Astrocyte (in vitro differentiated cells and primary cell): ENCODE data around the gene PLEKHA5. TPM values are rescaled to one million over a fixed set of nuclear protein-coding genes. Genes with fewer than 3 reads are reported as not detected.

Source experiments
- DNase-seq: peaks from one replicate; pipeline ENCODE4 v3.0.0-alpha.2; 2010; ENCODE audit warnings: low read depth
- FAIRE-seq: peaks from 2 replicates; lab custom pipeline; 2011; peaks lifted over from hg19 to GRCh38; lab: Jason Lieb, UNC
- H2AFZ ChIP-seq: 2 replicates; pipeline ENCODE4 v1.6.0; 2012; ENCODE audit warnings: low read depth, low read length, inconsistent platforms
- H3K27ac ChIP-seq: 2 replicates; pipeline ENCODE4 v1.5.1; 2011; ENCODE audit warnings: low read depth, low read length, inconsistent platforms
- H3K27me3 ChIP-seq: 2 replicates; pipeline ENCODE4 v1.6.0; 2011; ENCODE audit warnings: low read length, inconsistent platforms; ENCODE audit not compliant: insufficient read depth
- H3K36me3 ChIP-seq: 2 replicates; pipeline ENCODE4 v1.5.1; 2011; ENCODE audit warnings: low read length, inconsistent platforms; ENCODE audit not compliant: insufficient read depth
- H3K4me1 ChIP-seq: 2 replicates; pipeline ENCODE4 v1.5.1; 2011; ENCODE audit warnings: low read length, inconsistent platforms; ENCODE audit not compliant: insufficient read depth
- H3K4me2 ChIP-seq: 2 replicates; pipeline ENCODE4 v1.6.0; 2012; ENCODE audit warnings: low read length, inconsistent platforms
- H3K4me3 ChIP-seq: 2 replicates; pipeline ENCODE4 v1.5.1; 2011; ENCODE audit warnings: low read depth, mild to moderate bottlenecking, low read length, inconsistent platforms; ENCODE audit not compliant: insufficient read depth
- H3K79me2 ChIP-seq: 2 replicates; pipeline ENCODE4 v1.6.0; 2012; ENCODE audit warnings: mild to moderate bottlenecking, low read length, inconsistent platforms; ENCODE audit not compliant: insufficient read depth
- H3K9ac ChIP-seq: 2 replicates; pipeline ENCODE4 v1.6.0; 2012; ENCODE audit warnings: mild to moderate bottlenecking, low read length, inconsistent platforms
- H3K9me3 ChIP-seq: 2 replicates; pipeline ENCODE4 v1.5.1; 2012; ENCODE audit warnings: low read depth, mild to moderate bottlenecking, low read length, inconsistent platforms; ENCODE audit not compliant: insufficient read depth
- H4K20me1 ChIP-seq: 2 replicates; pipeline ENCODE4 v1.6.0; 2012; ENCODE audit warnings: low read length, inconsistent platforms; ENCODE audit not compliant: insufficient read depth
- H3K27ac Mint-ChIP-seq: one replicate; pipeline ENCODE4 v1.8.0; 2021; ENCODE audit warnings: mild to moderate bottlenecking, mixed read lengths; ENCODE audit not compliant: unreplicated experiment
- H3K27me3 Mint-ChIP-seq: one replicate; pipeline ENCODE4 v1.8.0; 2021; ENCODE audit warnings: low read depth, mixed read lengths; ENCODE audit not compliant: unreplicated experiment
- H3K36me3 Mint-ChIP-seq: one replicate; pipeline ENCODE4 v1.8.0; 2021; ENCODE audit warnings: low read depth, mixed read lengths; ENCODE audit not compliant: unreplicated experiment
- H3K4me1 Mint-ChIP-seq: one replicate; pipeline ENCODE4 v1.8.0; 2021; ENCODE audit warnings: low read depth, mixed read lengths; ENCODE audit not compliant: unreplicated experiment
- H3K4me3 Mint-ChIP-seq: one replicate; pipeline ENCODE4 v1.8.0; 2021; ENCODE audit warnings: mild to moderate bottlenecking, moderate library complexity, mixed read lengths; ENCODE audit not compliant: unreplicated experiment
- H3K9me3 Mint-ChIP-seq: one replicate; pipeline ENCODE4 v1.8.0; 2021; ENCODE audit warnings: mild to moderate bottlenecking, mixed read lengths; ENCODE audit not compliant: unreplicated experiment
- EZH2 ChIP-seq: IDR thresholded peaks from 2 replicates; pipeline ENCODE4 v1.6.1; 2012; ENCODE audit warnings: mild to moderate bottlenecking, low read length, inconsistent platforms; ENCODE audit not compliant: insufficient read depth
- total RNA-seq: library from RNA; stranded (reverse); gene quantifications from 2 replicates; pipeline ENCODE4 v1.2.1, GENCODE V29; 2021
- TF ChIP-seq, protein P1 (sequence below): IDR thresholded peaks from 2 replicates; pipeline ENCODE4 v1.5.1; 2011; ENCODE audit warnings: low read depth, mild to moderate bottlenecking, inconsistent platforms, low read length, moderate library complexity; ENCODE audit not compliant: insufficient read depth

The PLEKHA5 gene
- total RNA-seq, 1 donor from 2014 or later = 38.9 TPM

DNA sequence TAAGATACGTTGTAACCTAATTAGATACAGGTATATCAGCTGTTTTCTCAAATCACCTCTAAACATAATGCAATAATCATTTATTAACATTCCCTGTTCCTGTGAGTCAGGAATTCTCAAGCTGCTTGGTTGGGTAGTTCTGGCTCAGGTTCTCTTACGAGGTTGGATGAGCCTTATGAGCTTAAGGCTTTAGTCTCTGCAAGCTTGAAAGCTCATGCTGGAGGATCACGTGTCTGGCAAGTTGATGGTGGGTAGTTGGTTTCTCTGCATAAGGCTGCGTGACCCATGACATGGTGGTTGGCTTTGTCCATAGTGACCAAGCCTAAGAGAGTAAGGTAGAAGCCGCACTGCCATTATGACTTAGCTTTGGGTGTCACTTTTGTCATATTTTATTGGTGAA is 62.0 kb downstream of the PLEKHA5 start:
- Histone ChIP-seq H3K4me2 (no peak overlapping the region), H3K4me3 (no peak overlapping the region), H4K20me1 (peaks cover 3% of the 10 kb centered on the region), H3K9ac (no peak overlapping the region), H3K27ac (peak overlapping the region; percentile 62), H3K9me3 (no peaks in the 10 kb centered on the region), H3K36me3 (no peaks in the 10 kb centered on the region), H3K27me3 (no peaks in the 10 kb centered on the region), H3K79me2 (peaks cover 33% of the 10 kb centered on the region), H3K4me1 (peaks cover 26% of the 10 kb centered on the region), H2AFZ (no peak overlapping the region)
- DNase-seq (peak; percentile 39), FAIRE-seq (no peak)
- Mint-ChIP-seq H3K4me1 (peaks cover 33% of the 10 kb centered on the region), H3K27me3 (no peaks in the 10 kb centered on the region), H3K4me3 (no peak overlapping the region), H3K36me3 (no peaks in the 10 kb centered on the region), H3K9me3 (no peaks in the 10 kb centered on the region), H3K27ac (peak overlapping the region; percentile 86)
- no peak for TF ChIP-seq EZH2
- TF ChIP-seq, protein P1, sequence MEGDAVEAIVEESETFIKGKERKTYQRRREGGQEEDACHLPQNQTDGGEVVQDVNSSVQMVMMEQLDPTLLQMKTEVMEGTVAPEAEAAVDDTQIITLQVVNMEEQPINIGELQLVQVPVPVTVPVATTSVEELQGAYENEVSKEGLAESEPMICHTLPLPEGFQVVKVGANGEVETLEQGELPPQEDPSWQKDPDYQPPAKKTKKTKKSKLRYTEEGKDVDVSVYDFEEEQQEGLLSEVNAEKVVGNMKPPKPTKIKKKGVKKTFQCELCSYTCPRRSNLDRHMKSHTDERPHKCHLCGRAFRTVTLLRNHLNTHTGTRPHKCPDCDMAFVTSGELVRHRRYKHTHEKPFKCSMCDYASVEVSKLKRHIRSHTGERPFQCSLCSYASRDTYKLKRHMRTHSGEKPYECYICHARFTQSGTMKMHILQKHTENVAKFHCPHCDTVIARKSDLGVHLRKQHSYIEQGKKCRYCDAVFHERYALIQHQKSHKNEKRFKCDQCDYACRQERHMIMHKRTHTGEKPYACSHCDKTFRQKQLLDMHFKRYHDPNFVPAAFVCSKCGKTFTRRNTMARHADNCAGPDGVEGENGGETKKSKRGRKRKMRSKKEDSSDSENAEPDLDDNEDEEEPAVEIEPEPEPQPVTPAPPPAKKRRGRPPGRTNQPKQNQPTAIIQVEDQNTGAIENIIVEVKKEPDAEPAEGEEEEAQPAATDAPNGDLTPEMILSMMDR = no peak

DNA sequence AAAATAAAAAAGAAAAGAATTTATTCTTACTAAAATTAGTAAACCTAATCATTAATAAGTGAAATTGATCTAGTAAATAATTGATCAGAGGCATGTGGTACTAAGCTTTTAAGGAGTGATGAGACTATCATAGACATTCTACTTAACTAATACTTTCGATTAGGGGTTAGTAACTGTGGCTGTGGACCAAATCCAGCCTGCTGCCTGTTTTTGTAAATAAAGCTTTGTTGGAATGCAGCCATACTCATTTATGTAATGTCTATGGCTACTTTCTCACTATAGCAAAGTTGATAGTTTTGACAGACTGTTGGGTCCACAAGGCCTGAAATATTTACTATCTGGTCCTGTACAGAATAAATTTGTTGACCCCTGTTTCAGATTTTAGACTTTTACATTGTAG is 63.2 kb downstream of the PLEKHA5 start:
- DNase-seq (no peak), FAIRE-seq (no peak)
- Histone ChIP-seq H3K9ac (no peak overlapping the region), H2AFZ (no peak overlapping the region), H3K79me2 (peaks cover 35% of the 10 kb centered on the region), H3K4me2 (no peak overlapping the region), H3K36me3 (no peaks in the 10 kb centered on the region), H3K27me3 (no peaks in the 10 kb centered on the region), H3K9me3 (no peaks in the 10 kb centered on the region), H3K4me3 (no peak overlapping the region), H3K4me1 (peaks cover 26% of the 10 kb centered on the region), H4K20me1 (peaks cover 5% of the 10 kb centered on the region), H3K27ac (no peak overlapping the region)
- Mint-ChIP-seq H3K4me3 (no peak overlapping the region), H3K4me1 (peaks cover 26% of the 10 kb centered on the region), H3K36me3 (no peaks in the 10 kb centered on the region), H3K27ac (no peak overlapping the region), H3K9me3 (no peaks in the 10 kb centered on the region), H3K27me3 (no peaks in the 10 kb centered on the region)
- TF ChIP-seq, protein P1 = no peak
- no peak for TF ChIP-seq EZH2

DNA sequence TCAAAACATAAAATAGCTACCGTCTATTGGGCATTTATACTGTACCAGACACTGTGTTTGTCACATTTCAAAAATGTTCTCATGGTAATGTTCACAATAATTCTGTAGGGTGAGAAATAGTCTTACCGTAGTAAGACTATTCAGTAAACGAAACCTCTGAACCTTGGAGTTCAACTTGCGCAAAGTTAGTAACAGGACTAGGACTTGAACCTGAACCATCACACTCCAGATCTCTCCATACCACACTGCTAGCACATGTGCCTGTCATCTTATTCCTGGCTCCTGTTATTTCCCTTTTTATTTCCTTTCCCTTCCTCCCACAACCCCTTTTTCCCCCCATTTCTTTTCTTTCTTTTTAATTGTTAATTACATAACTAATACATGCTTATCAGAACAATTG is 65.4 kb downstream of the PLEKHA5 start:
- H2AFZ ChIP-seq = no peak overlapping the region
- no peaks in the 10 kb centered on the region for H3K9me3 ChIP-seq
- no peak for TF ChIP-seq EZH2
- TF ChIP-seq, protein P1 = no peak
- H3K36me3 Mint-ChIP-seq = no peaks in the 10 kb centered on the region
- H3K4me2 ChIP-seq = no peak overlapping the region
- H4K20me1 ChIP-seq = peaks cover 7% of the 10 kb centered on the region
- peaks cover 22% of the 10 kb centered on the region for H3K4me1 ChIP-seq
- FAIRE-seq = no peak
- H3K9me3 Mint-ChIP-seq = no peaks in the 10 kb centered on the region
- no peaks in the 10 kb centered on the region for H3K36me3 ChIP-seq
- peaks cover 19% of the 10 kb centered on the region for H3K4me1 Mint-ChIP-seq
- no peak overlapping the region for H3K27ac Mint-ChIP-seq
- DNase-seq = no peak
- no peak overlapping the region for H3K4me3 ChIP-seq
- H3K9ac ChIP-seq = no peak overlapping the region
- H3K27me3 Mint-ChIP-seq = no peaks in the 10 kb centered on the region
- H3K79me2 ChIP-seq = peaks cover 35% of the 10 kb centered on the region
- no peaks in the 10 kb centered on the region for H3K27me3 ChIP-seq
- no peak overlapping the region for H3K27ac ChIP-seq
- H3K4me3 Mint-ChIP-seq = no peak overlapping the region
